GM21576 (cell line): ENCODE results near the gene SEMA3D.

Experiments used
- ATAC-seq: cut with Tn5 transposase; IDR thresholded peaks from one replicate; pipeline ENCODE4 v1.9.1; 2021; ENCODE audit warnings: mild to moderate bottlenecking, moderate library complexity; ENCODE audit not compliant: unreplicated experiment

Gene SEMA3D

GRCh38 chr7:85130702-85131101 is 56.2 kb downstream of the SEMA3D start:
- no peak for ATAC-seq

- no peak for ATAC-seq
Observed at GRCh38 chr7:85126383-85126782, 60.5 kb downstream of the SEMA3D start.

DNA sequence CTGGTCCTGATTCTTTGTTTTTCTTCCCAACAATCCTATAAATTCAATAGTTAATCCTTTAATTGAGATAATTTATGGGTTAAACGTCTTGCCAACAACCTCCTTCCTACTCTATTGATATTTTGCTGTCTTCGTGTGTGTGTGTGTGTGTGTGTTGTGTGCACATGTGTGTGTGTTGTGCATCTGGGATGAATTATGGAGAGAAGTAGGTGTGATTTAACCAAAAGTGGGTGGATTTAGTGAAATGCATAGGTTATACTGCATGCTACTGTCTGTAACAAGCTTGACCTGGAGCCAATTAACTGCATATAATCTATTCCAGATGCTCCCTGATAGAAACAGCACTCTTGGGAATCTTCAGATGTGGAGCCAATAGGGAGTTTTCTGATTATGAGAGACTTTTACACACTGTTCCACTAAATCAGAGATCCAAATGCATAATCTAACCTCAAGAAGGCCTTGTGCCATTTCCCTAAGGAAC is 61.2 kb downstream of the SEMA3D start:
- ATAC-seq = no peak

DNA sequence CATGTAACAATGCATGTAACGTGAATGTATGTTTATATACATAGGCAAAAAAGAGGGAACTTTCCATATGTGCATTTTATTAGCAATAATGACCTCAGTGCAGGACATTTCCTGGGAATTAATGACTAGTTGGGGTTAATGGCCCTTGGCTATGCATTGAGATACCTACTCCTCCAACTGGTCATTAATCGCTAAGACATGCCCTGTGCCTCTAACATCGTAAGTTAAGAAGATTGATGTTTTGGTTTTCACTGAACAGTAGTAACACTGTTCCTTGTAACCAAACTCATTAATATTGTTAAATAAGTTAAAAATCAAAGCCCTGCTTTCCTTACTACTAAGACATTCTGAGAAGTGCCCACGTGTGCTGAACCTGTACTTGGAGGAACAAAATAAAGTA is 61.7 kb downstream of the SEMA3D start:
- no peak for ATAC-seq

DNA sequence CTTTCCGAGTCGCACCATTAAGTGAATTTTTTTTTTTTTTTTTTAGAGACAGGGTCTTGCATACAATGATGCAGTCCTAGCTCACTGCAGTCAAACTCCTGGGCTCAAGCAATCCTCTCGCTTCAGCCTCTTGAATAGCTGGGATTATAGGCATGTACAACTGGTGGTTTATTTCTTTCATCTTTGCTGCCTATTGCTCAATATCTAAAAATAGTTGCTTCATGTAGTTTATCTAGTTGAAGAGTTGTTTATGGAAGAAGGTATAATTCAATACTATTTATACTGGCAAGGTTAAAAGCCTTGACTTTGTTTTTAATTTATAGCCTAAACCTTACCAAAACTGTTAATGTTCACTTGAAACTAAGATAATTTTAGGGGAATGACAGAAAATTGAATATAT is 66.9 kb downstream of the SEMA3D start:
- no peak for ATAC-seq

- no peak for ATAC-seq
Observed at GRCh38 chr7:85115862-85116261, 71.0 kb downstream of the SEMA3D start.

DNA sequence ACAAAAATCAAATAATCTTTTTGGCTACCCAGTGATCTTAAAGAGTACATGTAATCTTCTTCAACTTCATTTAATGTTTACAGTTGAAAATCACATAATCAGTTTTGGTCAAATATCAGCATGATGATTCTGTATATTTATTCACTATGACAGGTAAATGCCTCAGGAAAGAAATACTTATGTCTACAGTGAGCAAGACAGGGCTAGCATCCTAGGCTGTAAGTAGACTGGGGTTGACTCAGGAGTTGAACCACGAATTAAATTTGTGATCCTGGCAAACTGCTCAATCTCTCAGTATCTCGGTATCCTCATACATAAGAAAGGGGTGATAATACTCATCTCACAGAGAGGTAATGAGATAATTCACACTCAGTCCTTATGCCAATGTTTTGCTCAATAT is 71.8 kb downstream of the SEMA3D start:
- no peak for ATAC-seq

DNA sequence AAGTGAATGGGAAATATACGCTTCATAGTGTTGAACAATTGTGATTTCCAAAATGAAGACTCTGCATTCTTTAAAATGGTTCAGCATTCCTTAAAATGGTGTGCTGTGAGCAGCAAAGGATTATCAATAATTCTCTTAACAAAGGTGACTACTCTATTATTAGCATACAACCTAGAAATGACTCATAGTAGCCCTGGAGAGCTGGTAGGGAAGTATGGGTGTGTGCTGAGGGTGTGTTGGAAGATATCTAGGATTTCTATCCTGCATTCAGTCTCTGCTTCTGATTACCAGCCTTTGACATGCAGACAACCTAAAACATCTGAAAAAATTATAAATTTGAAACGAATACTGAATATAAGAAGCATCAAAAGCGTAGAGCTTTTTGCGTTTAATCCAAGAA is 72.5 kb downstream of the SEMA3D start:
- no peak for ATAC-seq

DNA sequence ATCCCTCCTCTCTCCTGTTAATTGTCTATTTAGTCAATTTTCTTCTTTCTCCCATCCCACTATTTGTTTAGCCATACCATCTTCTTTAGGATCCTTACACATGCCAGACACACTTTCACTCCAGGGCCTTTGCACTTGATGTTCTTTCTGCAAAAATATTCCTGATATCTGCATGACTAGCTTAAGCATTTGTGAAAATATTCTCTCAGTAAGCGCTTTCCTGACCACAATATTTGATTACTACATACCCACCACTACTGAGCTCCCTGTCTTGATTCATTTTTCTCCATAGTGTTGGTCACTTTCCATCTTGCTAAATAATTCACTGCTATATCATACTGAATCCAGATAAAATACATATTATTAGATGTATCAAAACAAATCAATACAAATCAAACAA is 75.1 kb downstream of the SEMA3D start:
- ATAC-seq = no peak

GRCh38 chr7:85106719-85107118 is 80.1 kb downstream of the SEMA3D start:
- no peak for ATAC-seq

DNA sequence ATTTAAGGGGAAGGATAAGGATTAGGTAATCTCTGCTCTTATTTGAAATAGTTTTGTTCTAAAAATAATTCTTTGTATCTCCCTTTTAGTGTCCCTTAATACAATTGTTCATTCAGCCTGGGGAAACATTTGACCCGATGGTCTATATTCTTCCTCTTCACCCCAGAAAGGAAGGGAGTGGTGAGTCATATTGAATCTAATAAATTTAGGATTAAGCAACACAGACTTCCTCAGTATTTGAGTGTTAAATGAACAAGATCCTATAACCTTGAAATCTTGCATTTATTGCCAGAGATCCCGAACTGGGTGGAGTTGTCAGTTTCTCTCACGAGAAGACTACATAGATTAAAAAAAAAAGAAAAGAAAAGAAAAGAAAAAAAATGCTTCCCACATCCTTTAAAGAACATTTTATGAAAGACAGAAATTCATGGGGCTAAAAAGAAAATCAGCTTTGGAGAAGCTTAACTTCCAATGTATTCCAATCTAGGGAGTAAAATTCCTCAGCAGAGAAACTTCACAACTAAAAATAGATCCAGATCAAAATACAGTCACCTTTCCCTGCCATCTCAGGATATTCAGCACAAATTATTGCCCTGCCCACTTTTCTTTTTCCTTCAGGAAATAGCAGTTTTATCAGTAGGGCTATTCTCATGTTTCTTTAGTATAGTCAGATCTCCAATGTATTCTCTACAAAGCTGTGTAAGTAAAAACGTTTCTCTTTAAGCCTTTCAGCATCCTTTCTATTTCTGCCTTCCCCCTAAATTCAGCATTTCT is 82.2 kb downstream of the SEMA3D start:
- no peak for ATAC-seq

DNA sequence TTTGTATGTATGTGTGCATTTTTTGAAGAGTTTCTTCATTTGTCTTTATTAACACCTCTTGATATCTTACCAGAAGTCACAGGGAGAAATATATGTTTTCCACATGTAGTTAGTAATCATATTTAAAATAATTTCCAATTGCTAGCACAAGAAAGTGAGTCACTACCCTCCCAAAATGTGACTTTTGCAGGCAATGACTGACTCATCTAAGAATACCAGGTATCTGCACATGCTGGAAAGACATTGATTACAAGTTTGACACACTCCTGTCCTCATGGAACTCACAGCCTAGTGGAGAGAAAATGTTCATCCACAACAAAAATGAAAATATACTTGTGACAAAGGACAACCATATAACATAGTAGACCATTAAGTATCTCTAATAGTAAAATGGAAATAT is 82.9 kb downstream of the SEMA3D start:
- no peak for ATAC-seq

- no peak for ATAC-seq
Observed at GRCh38 chr7:85103357-85103756, 83.5 kb downstream of the SEMA3D start.

GRCh38 chr7:85102813-85103350 is 84.0 kb downstream of the SEMA3D start:
- no peak for ATAC-seq

DNA sequence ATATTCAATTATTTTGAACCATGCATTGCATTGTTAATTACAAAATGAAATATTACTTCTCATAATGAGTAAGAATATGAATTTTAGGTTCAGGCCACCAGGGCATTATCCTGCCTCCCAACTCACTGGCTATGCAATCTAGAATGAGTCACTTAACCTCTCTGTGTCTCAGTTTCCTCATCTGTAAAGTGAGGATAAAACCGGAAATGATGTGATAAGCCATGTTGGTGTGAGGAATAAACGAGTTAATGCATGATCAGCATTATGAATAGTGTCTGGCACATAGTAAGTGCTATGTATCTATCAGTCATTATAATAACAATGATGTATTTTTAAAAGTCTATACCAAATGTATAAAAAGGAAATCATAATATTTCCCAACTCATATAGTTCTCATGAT is 85.5 kb downstream of the SEMA3D start:
- ATAC-seq = no peak

DNA sequence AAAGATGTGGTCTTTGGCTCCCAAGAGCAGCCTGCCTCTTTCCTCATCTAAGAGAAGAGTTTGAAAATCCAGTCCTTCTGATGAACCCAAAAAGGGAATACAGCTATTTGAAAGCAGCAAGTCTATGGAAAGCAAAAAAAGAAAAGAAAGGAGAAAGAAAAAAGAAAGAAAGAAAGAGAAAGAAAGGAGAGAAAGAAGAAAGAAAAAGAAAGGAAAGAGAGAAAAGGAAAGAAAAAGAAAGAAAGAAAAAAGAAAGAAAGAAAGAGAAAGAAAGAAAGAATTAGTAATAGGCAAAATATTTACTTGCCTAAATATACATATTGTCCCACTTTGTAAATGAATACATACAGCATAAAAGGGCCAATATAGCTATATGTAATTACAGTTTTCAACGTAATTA is 89.0 kb downstream of the SEMA3D start:
- no peak for ATAC-seq

DNA sequence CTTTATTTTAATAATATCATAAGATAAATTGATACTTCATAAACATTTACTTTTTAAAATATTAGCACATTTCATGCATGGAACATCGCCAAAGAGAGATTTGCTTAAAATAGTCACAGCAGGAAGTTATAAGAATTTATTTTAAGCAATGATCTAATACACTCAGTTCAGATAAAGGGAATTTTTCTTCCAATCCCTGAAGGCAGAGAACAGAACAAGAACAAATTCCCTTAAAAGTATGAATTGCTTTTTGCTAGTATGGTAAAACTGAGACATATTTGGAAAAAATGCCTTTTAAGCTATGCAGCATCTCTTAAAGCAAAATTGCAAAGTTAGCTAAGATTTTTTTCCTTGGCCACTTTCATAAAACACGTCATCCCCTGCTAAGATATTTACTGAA is 91.0 kb downstream of the SEMA3D start:
- ATAC-seq = no peak

- ATAC-seq = no peak
Observed at GRCh38 chr7:85095366-85095765, 91.5 kb downstream of the SEMA3D start.

DNA sequence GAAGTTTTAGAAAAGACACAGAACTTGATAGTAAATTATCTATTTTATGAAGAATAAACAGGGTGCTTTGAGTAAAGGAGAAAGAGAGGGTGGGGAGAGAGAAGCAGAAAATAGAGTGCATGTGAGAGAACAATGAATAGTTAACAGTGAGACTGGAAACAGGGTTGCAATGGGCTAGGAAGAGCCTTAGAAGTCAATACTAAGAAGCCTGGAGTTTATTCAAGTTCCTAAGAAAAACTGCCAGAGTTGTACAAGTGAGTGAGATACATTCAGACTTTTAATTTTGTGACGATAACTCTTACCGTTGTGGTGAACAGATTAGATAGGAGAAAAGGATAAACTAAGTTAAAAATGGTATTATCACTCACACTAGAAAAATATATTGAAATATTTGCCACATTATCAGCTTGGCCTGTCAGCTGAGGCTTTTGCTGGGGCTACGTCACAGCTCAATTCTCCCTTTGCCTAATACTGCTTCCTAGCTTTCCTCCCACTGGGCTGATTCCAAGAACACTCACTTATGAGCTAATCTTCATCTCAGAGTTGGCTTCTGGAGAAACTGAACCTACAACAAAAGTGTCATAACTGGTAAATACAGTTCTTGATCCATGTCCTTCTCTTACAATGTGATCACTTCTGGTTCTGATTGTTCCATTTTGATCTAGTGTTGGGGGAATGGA is 92.7 kb downstream of the SEMA3D start:
- ATAC-seq = no peak

DNA sequence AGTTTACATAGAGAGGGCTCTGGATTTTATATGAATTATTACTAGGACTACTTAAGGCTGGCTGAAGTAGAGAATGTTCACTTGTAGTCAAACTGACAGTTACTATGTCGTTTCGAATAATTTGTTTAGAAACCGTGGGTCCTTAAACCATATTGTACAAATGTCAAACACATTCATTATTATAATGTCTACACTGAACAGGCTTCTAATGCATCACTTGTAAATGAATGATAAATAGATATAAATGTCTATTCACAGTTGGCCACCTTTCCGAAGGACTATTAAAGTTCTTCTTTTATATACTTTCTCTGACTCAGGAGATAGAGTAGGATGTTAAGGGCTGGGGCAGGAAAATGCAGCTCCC is 95.3 kb downstream of the SEMA3D start:
- no peak for ATAC-seq

DNA sequence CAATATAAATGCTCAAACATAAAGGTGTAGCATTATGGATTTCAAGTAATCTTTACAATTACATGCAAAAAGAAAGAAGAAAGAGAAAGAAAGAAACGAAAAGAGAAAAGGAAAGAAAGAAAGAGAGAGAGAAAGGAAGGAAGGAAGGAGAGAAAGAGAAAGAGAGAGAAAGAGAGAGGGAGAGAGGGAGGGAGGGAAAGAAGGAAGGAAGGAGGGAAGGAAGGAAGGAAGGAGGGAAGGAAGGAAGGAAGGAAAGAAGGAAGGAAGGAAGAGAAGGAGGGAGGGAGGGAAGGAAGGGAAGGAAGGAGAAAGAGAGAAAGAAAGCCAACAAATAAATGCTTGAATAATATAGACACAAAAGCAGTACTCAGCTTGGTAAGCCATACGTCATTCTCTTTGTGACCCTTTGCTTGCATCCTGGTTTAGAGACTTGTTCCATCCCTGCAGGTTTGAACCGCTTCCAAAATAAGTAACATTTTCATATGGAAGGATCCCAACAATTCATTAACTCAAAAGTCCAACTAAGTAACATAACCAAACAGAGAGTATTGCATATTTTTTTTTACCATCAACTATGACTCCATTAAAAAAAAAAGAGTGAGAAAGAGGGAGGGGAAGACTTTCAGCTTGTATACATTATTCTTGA is 95.8 kb downstream of the SEMA3D start:
- no peak for ATAC-seq

GRCh38 chr7:85090143-85090542 is 96.7 kb downstream of the SEMA3D start:
- no peak for ATAC-seq
